Mesenchymal stem cell (in vitro differentiated cells and primary cell): Measurements from ENCODE around the gene SYNE4. TPM values are rescaled to one million over a fixed set of nuclear protein-coding genes. Genes with fewer than 3 reads are reported as not detected.
A peak's percentile ranks its signal among the peaks of the same experiment; 100 is the strongest.

Experiments
- DNase-seq: peaks from one replicate; pipeline ENCODE4 v3.0.0-alpha.2; 2013
- H2AFZ ChIP-seq: one replicate; pipeline ENCODE4 v1.6.1; 2013; ENCODE audit warnings: low read depth, mild to moderate bottlenecking, control low read depth, inconsistent platforms, low read length, moderate library complexity
- H2AK5ac ChIP-seq: 2 replicates; pipeline ENCODE4 v1.6.1; 2013; ENCODE audit warnings: low read length, moderate library complexity, mild to moderate bottlenecking, inconsistent platforms; ENCODE audit not compliant: severe bottlenecking
- H2BK120ac ChIP-seq: one replicate; pipeline ENCODE4 v1.6.1; 2013; ENCODE audit warnings: low read depth, mild to moderate bottlenecking, inconsistent platforms, low read length, moderate library complexity
- H2BK12ac ChIP-seq, 2 experiments: one replicate each; pipeline ENCODE4 v1.6.1; 2013; ENCODE audit warnings: inconsistent platforms in 2 of 2, low read length in 2 of 2, mild to moderate bottlenecking in 2 of 2, moderate library complexity in 2 of 2, control low read depth in 1 of 2
- H2BK15ac ChIP-seq: one replicate; pipeline ENCODE4 v1.6.1; 2013; ENCODE audit warnings: mild to moderate bottlenecking, low read depth, inconsistent platforms; ENCODE audit not compliant: poor library complexity, severe bottlenecking
- H2BK5ac ChIP-seq: 2 replicates; pipeline ENCODE4 v1.6.1; 2013; ENCODE audit warnings: low read depth, mild to moderate bottlenecking, low read length, control low read depth, inconsistent platforms; ENCODE audit not compliant: poor library complexity, severe bottlenecking
- H3K14ac ChIP-seq, 2 experiments: one replicate each; pipeline ENCODE4 v1.6.1; 2013; ENCODE audit warnings: inconsistent platforms in 2 of 2, low read length in 2 of 2, control low read depth in 1 of 2, mild to moderate bottlenecking in 1 of 2, moderate library complexity in 1 of 2
- H3K18ac ChIP-seq, 2 experiments: one replicate each; pipeline ENCODE4 v1.6.1; 2013; ENCODE audit warnings: inconsistent platforms in 2 of 2, low read length in 2 of 2, control low read depth in 1 of 2, low read depth in 1 of 2, mild to moderate bottlenecking in 1 of 2
- H3K23ac ChIP-seq, 2 experiments: one replicate each; pipeline ENCODE4 v1.6.1; 2013; ENCODE audit warnings: inconsistent platforms in 2 of 2, low read length in 2 of 2, mild to moderate bottlenecking in 2 of 2, moderate library complexity in 2 of 2, control low read depth in 1 of 2
- H3K27ac ChIP-seq: 2 replicates; pipeline ENCODE4 v1.5.1; 2013; ENCODE audit warnings: mild to moderate bottlenecking, moderate library complexity, low read length, control low read depth, inconsistent platforms; ENCODE audit not compliant: poor library complexity, severe bottlenecking
- H3K27me3 ChIP-seq, 2 experiments: 2 replicates each; pipeline versions ENCODE4 v1.6.1 to v1.7.0; 2013; ENCODE audit warnings: low read length in 2 of 2, mild to moderate bottlenecking in 2 of 2, moderate library complexity in 2 of 2, control low read depth in 1 of 2, inconsistent platforms in 1 of 2; ENCODE audit not compliant: control insufficient read depth in 1 of 2, insufficient read depth in 1 of 2
- H3K36me3 ChIP-seq, 2 experiments: 2 replicates each; pipeline versions ENCODE4 v1.6.1 to v1.7.0; 2013; ENCODE audit warnings: low read length in 2 of 2, control low read depth in 1 of 2, inconsistent platforms in 1 of 2, low read depth in 1 of 2, mild to moderate bottlenecking in 1 of 2; ENCODE audit not compliant: insufficient read depth in 2 of 2, control insufficient read depth in 1 of 2
- H3K4ac ChIP-seq, 2 experiments: one replicate each; pipeline ENCODE4 v1.6.1; 2013; ENCODE audit warnings: inconsistent platforms in 2 of 2, low read length in 2 of 2, mild to moderate bottlenecking in 2 of 2, moderate library complexity in 2 of 2, control low read depth in 1 of 2, low read depth in 1 of 2
- H3K4me1 ChIP-seq: 2 replicates; pipeline ENCODE4 v1.6.1; 2013; ENCODE audit warnings: low read depth, low read length, control low read depth; ENCODE audit not compliant: control insufficient read depth, insufficient read depth
- H3K4me2 ChIP-seq: 2 replicates; pipeline ENCODE4 v1.6.1; 2013; ENCODE audit warnings: low read length, mild to moderate bottlenecking, inconsistent platforms; ENCODE audit not compliant: poor library complexity, severe bottlenecking
- H3K4me3 ChIP-seq, 2 experiments: 2 replicates each; pipeline versions ENCODE4 v1.5.1 to v1.7.0; 2013; ENCODE audit warnings: low read length in 2 of 2, mild to moderate bottlenecking in 2 of 2, control low read depth in 1 of 2, low read depth in 1 of 2; ENCODE audit not compliant: insufficient read depth in 1 of 2
- H3K79me1 ChIP-seq: replicated peaks from 2 replicates; pipeline ENCODE4 v1.6.1; 2013; ENCODE audit warnings: mild to moderate bottlenecking, control low read depth, low read length, inconsistent platforms; ENCODE audit not compliant: poor library complexity, severe bottlenecking
- H3K9ac ChIP-seq: 2 replicates; pipeline ENCODE4 v1.7.0; 2013; ENCODE audit warnings: mild to moderate bottlenecking, low read length, moderate library complexity
- H3K9me3 ChIP-seq: 2 replicates; pipeline ENCODE4 v1.7.0; 2013; ENCODE audit warnings: mild to moderate bottlenecking, low read length; ENCODE audit not compliant: control insufficient read depth
- H4K8ac ChIP-seq: one replicate; pipeline ENCODE4 v1.6.1; 2013; ENCODE audit warnings: inconsistent platforms, mild to moderate bottlenecking, low read length, moderate library complexity
- H4K91ac ChIP-seq: one replicate; pipeline ENCODE4 v1.6.1; 2013; ENCODE audit warnings: mild to moderate bottlenecking, low read length, inconsistent platforms
- WGBS: methylation state at CpG from one replicate; pipeline ENCODE4 v1.1.7; 2013; ENCODE audit warnings: mixed read lengths; 5-methylcytosine and 5-hydroxymethylcytosine counted together
- polyA plus RNA-seq, 2 experiments: library from polyadenylated mRNA; stranded (reverse); fragments of 200-250 nt; gene quantifications; one replicate each; pipeline ENCODE4 v1.2.3, GENCODE V29; 2013

SYNE4 gene, protein sequence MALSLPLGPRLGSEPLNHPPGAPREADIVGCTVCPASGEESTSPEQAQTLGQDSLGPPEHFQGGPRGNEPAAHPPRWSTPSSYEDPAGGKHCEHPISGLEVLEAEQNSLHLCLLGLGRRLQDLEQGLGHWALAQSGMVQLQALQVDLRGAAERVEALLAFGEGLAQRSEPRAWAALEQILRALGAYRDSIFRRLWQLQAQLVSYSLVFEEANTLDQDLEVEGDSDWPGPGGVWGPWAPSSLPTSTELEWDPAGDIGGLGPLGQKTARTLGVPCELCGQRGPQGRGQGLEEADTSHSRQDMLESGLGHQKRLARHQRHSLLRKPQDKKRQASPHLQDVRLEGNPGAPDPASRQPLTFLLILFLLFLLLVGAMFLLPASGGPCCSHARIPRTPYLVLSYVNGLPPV
- 0.21 TPM for polyA plus RNA-seq (2013, experiment 1 of 2)
- 0.07 TPM for polyA plus RNA-seq (2013, experiment 2 of 2)

DNA sequence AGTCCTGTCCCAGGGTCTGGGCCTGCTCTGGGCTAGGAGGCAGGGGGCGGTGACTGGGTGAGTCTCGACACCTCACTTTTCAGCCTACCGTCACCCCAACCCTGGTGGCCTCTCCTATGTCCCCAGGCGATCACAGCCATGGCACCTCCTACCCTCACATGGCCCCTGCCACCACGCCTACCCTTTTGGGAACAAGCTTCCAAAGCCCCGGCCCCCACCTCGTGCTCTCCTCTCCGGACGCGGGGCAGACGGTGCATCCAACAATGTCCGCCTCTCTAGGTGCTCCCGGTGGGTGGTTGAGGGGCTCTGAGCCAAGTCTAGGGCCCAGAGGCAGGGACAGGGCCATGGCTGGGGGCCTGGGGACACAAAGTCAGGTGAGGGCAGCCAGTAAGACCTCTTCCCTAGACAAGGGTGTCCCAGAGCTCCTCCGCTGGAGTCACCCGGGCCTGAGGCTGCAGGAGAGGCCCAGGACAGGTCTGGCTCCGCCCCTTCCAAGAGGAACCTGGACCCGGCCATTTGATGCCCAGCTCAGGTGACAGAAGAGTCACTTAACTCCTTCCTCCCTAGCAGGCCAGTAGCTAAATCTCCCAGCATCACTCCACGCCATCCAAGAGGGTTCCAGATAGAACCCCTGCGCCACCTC is at the start of gene SYNE4:
SYNE4 (minus strand) TSS at position 478 of the 643 bp plus-strand sequence; CDS start at position 346, 132 bp downstream.
- H2BK5ac ChIP-seq, result no peak within 1 kb of the TSS
- no peak within 1 kb of the TSS for H2BK15ac ChIP-seq
- H3K27ac ChIP-seq, result no peak within 1 kb of the TSS
- no peak within 1 kb of the TSS for H3K23ac ChIP-seq
- H2AFZ ChIP-seq, result peak within 1 kb of the TSS; percentile 31
- H2AK5ac ChIP-seq, result no peak within 1 kb of the TSS
- peaks cover 13% of the 10 kb centered on the region for H3K79me1 ChIP-seq
- H3K14ac ChIP-seq, result peak within 1 kb of the TSS in 1 of 2 experiments; percentile 10
- 59% methylated on average over 19 of the region's 19 CpGs for WGBS
- peak within 1 kb of the TSS; percentile 84 for H4K8ac ChIP-seq
- H3K9ac ChIP-seq, result peak within 1 kb of the TSS; percentile 89
- H3K9me3 ChIP-seq, result no peaks in the 10 kb centered on the region
- H2BK12ac ChIP-seq, result peak within 1 kb of the TSS in 1 of 2 experiments; percentile 45
- H3K27me3 ChIP-seq, result no peaks in the 10 kb centered on the region
- peak within 1 kb of the TSS; percentile 42 for H2BK120ac ChIP-seq
- H3K4me1 ChIP-seq, result peaks cover 15% of the 10 kb centered on the region
- H3K18ac ChIP-seq, result peak within 1 kb of the TSS; percentile 73 to 74
- peak within 1 kb of the TSS in 1 of 2 experiments; percentile 56 for H3K4ac ChIP-seq
- H3K36me3 ChIP-seq, result peaks cover under 1 to 9% of the 10 kb centered on the region in 2 experiments
- H4K91ac ChIP-seq, result peak within 1 kb of the TSS; percentile 82
- H3K4me2 ChIP-seq, result peak within 1 kb of the TSS; percentile 72
- peak within 1 kb of the TSS; percentile 40 to 75 for H3K4me3 ChIP-seq
- DNase-seq, result no peak

- under 1% methylated on average over 59 of the region's 76 CpGs for WGBS
- Histone ChIP-seq H3K18ac (peak within 1 kb of the TSS; percentile 82 to 99), H2BK120ac (peak within 1 kb of the TSS; percentile 66), H3K79me1 (peaks cover 27% of the 10 kb centered on the region), H2BK5ac (peak within 1 kb of the TSS; percentile 93), H2AK5ac (no peak within 1 kb of the TSS), H3K9me3 (no peaks in the 10 kb centered on the region), H3K4me1 (peaks cover 6% of the 10 kb centered on the region), H3K4ac (peak within 1 kb of the TSS; percentile 73 to 90), H2BK12ac (peak within 1 kb of the TSS in 1 of 2 experiments; percentile 43), H3K36me3 (peaks cover 2 to 3% of the 10 kb centered on the region in 2 experiments), H2BK15ac (peak within 1 kb of the TSS; percentile 97), H3K23ac (no peak within 1 kb of the TSS), H3K27me3 (no peaks in the 10 kb centered on the region), H3K14ac (peak within 1 kb of the TSS in 1 of 2 experiments; percentile 85), H4K8ac (peak within 1 kb of the TSS; percentile 45), H3K4me2 (peak within 1 kb of the TSS; percentile 95), H4K91ac (peak within 1 kb of the TSS; percentile 54), H2AFZ (peak within 1 kb of the TSS; percentile 92), H3K27ac (peak within 1 kb of the TSS; percentile 98), H3K4me3 (peak within 1 kb of the TSS; percentile 85 to 98), H3K9ac (peak within 1 kb of the TSS; percentile 88)
- peak; percentile 95 for DNase-seq
These were observed 46.4 kb upstream of the SYNE4 start, which contains the start of gene WDR62 for GRCh38 chr19:36054733-36055686. Gene WDR62, plus strand, starts transcription at chr19:36054897. Its CDS starts 75 bp downstream, at chr19:36054972.

- Histone ChIP-seq H2BK12ac (peak within 1 kb of the TSS in 1 of 2 experiments; percentile 43), H3K23ac (no peak within 1 kb of the TSS), H2BK5ac (peak within 1 kb of the TSS; percentile 93), H2AFZ (peak within 1 kb of the TSS; percentile 92), H3K9me3 (no peaks in the 10 kb centered on the region), H3K18ac (peak within 1 kb of the TSS; percentile 82 to 99), H2BK120ac (peak within 1 kb of the TSS; percentile 66), H2AK5ac (no peak within 1 kb of the TSS), H3K79me1 (peaks cover 27% of the 10 kb centered on the region), H3K4me2 (peak within 1 kb of the TSS; percentile 95), H2BK15ac (peak within 1 kb of the TSS; percentile 97), H3K4me3 (peak within 1 kb of the TSS; percentile 85 to 98), H3K27ac (peak within 1 kb of the TSS; percentile 98), H3K4me1 (peaks cover 6% of the 10 kb centered on the region), H3K9ac (peak within 1 kb of the TSS; percentile 88), H3K27me3 (no peaks in the 10 kb centered on the region), H3K36me3 (no peaks in the 10 kb centered on the region), H3K4ac (peak within 1 kb of the TSS; percentile 73 to 90), H3K14ac (peak within 1 kb of the TSS in 1 of 2 experiments; percentile 85), H4K91ac (peak within 1 kb of the TSS; percentile 54), H4K8ac (peak within 1 kb of the TSS; percentile 45)
- under 1% methylated on average over 56 of the region's 56 CpGs for WGBS
- DNase-seq, result peak; percentile 100
These were observed 45.6 kb upstream of the SYNE4 start, which contains the start of gene THAP8 for GRCh38 chr19:36054119-36054732. Gene THAP8, minus strand, starts transcription at chr19:36054285. Its CDS starts 68 bp downstream, at chr19:36054217.
